A204.1 (cell line): ENCODE measurements around the gene CNGB1.

ENCODE experiments used
- FAIRE-seq: peaks from 2 replicates; lab custom pipeline; 2012; peaks lifted over from hg19 to GRCh38; lab: Jason Lieb, UNC

The CNGB1 gene

DNA sequence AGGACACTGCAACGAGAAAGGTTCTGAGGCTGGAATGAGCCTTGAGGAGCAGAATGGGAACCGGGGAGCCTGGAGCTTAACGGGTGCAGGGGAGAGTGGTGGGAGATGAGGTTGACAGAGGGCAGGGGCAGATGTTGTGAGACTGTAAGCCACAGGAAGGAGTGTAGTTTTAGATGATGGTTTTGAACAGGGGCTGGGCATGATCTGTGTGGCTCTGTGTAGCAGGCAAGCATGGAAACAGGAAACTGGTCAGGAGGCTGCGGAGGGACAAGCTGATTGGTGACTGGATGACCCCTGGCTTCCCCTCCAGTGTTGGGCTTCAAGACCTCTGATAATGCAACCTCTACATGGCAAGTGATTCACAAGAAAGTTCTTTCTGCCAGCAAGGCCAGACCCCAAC is 1.4 kb upstream of the CNGB1 start:
- no peak for FAIRE-seq

DNA sequence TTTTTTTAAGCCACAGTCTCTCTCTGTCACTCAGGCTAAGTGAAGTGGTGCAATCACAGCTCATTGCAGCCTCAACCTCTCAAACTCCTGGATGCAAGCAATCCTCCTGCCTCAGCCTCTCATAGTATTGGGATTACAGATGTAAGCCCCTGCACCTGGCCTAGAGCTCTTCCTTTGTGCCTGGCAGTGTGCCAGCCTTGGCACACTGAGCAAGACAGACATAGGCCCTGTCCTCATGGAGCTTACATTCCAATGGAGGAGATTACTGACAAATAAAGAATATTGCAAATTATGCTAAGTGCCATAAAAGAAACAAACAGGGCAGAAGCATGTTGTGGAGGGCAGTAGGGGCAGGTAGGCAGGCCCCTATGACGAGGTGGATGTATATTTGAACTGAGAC is 920 bp upstream of the CNGB1 start:
- FAIRE-seq, result no peak

DNA sequence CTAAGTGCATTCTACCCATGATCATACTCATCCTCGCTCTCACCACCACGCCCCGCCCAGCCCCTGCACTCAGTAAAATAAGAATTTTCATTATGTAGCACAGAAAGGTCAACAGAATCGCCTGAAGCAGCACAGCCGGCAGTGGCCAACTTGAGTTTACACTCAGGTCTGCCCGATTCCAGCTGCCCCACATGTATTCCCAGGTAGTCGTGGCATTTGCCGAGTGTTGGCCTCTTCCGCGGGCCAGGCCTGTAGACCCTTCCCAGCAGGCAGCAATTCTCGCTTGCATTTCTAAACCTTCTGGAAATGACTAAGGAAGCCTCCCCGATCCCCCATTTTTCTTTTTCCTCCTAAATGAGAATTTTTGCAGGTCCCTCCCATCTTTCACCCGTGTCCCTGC is 609 bp downstream of the CNGB1 start:
- FAIRE-seq, result no peak

DNA sequence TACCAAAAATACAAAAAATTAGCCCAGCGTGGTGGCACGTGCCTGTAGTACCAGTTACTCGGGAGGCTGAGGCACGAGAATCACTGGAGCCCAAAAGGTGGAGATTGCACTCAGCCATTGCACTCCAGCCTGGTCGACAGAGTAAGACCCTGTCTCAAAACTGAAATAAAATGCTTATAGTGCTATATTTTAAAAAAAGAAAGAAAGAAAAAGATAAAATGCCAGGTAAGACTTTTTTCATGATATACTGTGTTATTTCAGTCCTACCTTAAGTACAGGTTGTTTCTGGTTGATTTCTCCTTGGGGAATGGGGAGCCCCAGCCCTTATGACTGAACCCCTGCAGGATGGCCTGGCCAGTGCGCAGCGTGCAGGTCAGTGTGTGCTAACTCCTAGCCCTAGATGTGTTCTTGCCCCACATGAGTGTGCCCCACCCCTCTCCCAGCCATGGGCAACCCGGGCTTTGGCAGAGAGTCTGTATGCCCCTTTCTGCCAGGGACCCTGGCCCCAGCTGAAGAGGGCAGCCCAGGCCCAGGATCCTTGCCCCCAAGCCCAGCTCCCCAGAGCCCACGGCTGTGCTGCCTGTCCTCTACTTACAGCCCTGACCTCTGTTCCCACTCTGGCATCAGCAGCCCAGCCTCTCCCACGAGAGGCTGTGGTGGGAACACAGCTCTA is 1.3 kb downstream of the CNGB1 start:
- no peak for FAIRE-seq

GRCh38 chr16:57967916-57968315 is 3.0 kb downstream of the CNGB1 start:
- FAIRE-seq, result no peak

DNA sequence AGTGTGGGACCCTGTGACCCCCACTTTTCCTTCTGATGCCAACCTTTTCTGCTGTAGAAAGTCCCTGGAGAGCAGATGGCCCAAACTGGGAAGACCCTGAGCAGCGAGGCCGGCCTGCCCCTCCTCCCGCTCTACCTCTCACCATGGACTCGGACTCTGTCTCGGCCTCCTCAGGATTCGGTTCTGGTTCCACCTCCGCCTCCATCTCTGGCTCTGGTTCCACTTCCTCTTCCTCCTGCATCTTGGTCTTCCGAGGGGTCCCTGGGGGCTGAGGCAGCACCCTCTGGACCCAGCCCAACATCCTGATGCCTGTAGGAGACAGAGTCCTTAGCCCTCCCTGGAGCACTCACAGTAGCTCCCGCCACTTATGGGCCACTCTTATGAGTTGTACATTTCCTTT is 3.9 kb downstream of the CNGB1 start:
- no peak for FAIRE-seq

GRCh38 chr16:57966204-57966771 is 4.6 kb downstream of the CNGB1 start:
- FAIRE-seq, result no peak

DNA sequence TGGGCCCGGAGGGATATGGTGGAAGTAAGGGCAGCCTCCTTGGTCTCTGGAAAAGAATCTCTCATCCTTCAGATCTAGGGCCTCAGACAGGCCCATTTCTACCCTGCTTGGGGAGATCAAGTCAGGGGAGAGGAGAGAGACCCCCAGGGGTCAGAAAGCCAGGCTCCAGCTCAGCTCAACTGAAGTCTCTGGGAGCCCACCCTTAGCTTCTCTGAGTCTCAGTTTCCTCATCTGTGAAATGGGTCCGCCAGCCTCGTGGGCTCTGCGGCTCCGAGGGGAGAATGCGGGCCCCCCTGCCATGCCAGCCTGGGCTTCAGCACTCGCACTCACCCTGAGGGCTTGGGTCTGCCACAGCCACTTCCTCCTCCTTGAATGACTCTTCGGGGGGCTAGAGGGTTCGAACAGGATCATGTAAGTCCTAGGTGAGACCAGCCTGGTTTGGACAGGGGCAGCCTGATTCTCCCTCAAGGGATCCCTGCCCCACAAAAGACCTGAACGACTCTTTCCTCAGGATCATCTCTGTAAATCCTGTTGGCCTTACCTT is 6.7 kb downstream of the CNGB1 start:
- FAIRE-seq, result no peak

DNA sequence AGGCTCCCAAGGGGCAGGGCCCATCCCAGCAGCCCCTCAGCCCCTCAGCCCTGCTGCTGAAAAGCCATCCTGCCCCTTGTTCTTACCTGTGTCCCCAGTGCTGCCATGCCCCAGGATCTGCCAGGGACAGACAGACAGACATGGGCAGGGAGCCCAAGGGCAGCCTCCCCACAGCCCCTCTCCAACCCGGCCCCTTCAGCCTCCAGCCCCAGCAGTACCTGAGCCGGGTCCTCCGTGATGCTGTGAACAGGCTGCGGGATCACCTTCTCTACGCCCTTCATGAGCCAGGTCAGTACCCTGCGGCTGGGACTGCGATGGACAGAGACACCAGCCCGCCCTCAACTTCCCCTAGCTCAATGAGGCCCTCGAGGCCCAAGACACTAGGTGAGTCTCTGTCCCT is 8.2 kb downstream of the CNGB1 start:
- FAIRE-seq, result no peak

- FAIRE-seq, result no peak
These were observed 8.9 kb downstream of the CNGB1 start for GRCh38 chr16:57962046-57962445.

DNA sequence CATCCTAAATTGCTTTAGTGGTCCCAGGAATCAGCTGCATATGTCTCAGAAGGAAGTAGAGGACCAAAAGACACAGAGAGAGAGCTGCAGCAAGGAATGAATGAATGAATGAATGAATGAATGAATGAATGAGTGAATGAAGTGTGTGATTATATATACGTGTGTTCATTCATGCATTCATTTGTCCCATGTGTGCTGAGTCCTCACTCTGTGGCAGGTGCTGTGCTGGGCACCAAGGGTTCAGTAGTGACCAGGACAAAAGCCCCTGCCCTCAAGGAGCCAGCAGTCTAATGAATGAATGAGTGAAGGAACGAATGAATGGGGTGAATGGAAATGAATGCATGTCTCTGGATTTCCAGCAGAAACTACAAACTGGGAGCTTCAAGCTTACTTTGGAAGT is 9.4 kb downstream of the CNGB1 start:
- no peak for FAIRE-seq

- no peak for FAIRE-seq
These were observed 10.0 kb downstream of the CNGB1 start for GRCh38 chr16:57960826-57961472.

DNA sequence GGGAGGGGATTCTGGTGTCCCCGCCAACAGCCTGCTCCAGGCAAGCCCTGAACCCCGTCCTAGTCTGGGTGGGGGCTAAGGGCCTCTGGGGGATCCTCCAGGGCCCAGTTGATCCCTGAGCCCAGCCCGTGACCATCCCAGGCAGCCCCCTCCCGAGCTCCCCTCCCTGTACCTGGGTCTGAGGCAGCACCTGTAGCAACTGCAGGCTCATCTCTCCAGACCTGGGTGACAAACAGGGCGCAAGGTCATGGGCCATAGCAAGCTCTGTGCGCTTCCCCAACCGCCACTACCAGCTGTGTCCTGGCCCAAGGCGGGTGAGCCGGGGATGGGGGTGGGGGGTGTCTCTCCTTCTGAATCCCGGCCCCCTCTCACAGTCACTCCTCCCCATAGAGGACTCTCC is 10.6 kb downstream of the CNGB1 start:
- FAIRE-seq, result no peak

GRCh38 chr16:57959804-57960203 is 11.1 kb downstream of the CNGB1 start:
- no peak for FAIRE-seq

GRCh38 chr16:57959121-57959520 is 11.8 kb downstream of the CNGB1 start:
- no peak for FAIRE-seq

GRCh38 chr16:57958544-57958943 is 12.4 kb downstream of the CNGB1 start:
- FAIRE-seq, result no peak

GRCh38 chr16:57957673-57958392 is 13.1 kb downstream of the CNGB1 start:
- no peak for FAIRE-seq

GRCh38 chr16:57956924-57957672 is 13.8 kb downstream of the CNGB1 start:
- no peak for FAIRE-seq

- FAIRE-seq, result no peak
These were observed 14.6 kb downstream of the CNGB1 start for GRCh38 chr16:57956270-57956808.

GRCh38 chr16:57955572-57956188 is 15.2 kb downstream of the CNGB1 start:
- no peak for FAIRE-seq

GRCh38 chr16:57953857-57954256 is 17.1 kb downstream of the CNGB1 start:
- FAIRE-seq, result no peak

DNA sequence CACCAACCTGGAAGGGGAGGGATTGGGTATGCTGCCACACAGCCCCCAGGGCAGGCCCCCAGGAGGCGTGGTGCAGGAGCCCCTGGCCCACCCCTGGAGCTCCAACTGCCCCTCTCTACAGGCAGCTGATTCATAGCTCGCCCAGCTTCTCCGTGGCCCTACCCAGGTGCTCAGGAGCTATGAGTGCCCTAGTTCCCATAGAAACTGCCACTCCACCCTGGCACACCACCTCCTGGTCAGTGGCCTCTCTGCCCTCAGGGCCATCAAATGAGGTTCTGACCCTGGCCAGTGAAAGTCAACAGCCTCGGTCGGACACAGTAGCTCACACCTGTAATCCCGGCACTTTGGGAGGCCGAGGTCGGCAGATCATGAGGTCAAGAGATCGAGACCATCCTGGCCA is 18.0 kb downstream of the CNGB1 start:
- no peak for FAIRE-seq
